Measurements from ENCODE around the gene MYL6B.

DNA sequence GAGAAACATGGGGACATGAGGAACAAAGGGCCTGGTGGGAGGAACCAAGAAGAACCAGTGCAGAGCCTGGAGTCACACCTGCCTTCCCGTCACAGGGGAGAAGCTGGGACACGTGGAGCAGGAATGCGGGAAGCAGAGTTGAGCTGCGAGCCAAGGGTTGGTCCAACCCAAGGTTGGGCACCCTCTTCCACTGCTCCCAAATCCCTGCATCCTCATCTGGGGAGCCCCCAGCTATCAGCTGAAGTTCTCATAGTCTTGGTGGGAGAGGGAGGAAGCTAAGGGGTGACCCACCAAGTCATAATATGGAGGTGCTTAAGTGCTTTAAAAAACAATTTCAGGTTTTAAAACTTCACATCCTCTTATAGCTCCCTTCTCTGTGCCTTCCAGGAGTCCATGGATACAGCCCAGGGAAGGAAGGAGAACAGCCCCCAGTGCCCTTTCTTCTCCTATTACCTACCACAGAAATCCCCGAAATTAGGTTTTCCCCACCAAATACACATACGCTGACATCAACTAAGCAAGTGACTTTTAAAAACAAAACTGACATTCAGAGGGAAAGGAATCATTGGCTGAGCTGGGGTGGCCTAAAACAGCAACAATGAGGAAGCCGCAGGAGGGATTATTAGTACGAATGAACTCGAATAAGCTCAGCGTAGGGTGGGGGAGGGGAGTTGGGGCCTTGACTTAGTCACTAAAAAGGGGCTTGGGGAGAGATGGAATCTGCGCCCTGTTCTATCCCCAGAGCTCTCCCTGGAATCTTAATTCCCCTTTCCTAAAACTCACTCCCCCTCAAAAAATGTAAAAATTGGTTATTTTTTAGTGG, 10.3 kb downstream of the MYL6B start:
- TF ChIP-seq GATA2 (IDR thresholded peaks at IDR 0.05; ENCODE audit: low read depth, low read length) (no peak), GATA3 (IDR thresholded peaks at IDR 0.05; ENCODE audit: low read depth, low read length) (no peak)
